Stimulated activated CD4-positive, alpha-beta T cell treated with anti-CD3 and anti-CD28 coated beads, Interleukin-12 subunit alpha, Interleukin-12 subunit beta, amount 100 ng/mL, for 48 hours (primary cell): ENCODE measurements around the gene PSRC1.
A peak's percentile ranks its signal among the peaks of the same experiment; 100 is the strongest.
"Not testable (repeated sequence)": the region's sequence is repeated elsewhere in the genome, so short reads cannot be mapped to it uniquely, and the experiment has no call there.

Experiments
- DNase-seq, 3 donors: peaks; one replicate each; pipeline ENCODE4 v3.0.0-alpha.2; 2020; ENCODE audit warnings: low read depth in 2 of 3, low spot score in 1 of 3

The PSRC1 gene

DNA sequence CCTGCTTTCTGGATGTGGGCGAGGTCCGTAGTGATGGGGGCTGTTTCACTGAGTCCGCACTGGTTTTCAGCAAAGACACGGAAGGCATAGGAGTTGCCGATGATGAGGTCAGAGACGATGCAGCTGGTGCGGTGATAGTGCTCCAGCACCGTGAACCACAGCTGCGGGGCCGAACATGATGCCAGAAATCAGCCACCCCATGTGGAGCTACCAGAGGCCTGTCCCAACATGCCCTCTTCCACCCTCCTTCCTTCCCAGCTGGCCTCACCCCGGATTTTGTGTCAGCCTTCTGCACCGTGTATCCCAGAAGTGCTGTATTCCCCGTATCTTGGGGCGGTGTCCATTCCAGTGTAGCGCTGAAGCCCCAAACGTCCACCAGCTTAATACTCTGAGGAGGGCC, 13.8 kb upstream of the PSRC1 start:
- DNase-seq = no peak

DNA sequence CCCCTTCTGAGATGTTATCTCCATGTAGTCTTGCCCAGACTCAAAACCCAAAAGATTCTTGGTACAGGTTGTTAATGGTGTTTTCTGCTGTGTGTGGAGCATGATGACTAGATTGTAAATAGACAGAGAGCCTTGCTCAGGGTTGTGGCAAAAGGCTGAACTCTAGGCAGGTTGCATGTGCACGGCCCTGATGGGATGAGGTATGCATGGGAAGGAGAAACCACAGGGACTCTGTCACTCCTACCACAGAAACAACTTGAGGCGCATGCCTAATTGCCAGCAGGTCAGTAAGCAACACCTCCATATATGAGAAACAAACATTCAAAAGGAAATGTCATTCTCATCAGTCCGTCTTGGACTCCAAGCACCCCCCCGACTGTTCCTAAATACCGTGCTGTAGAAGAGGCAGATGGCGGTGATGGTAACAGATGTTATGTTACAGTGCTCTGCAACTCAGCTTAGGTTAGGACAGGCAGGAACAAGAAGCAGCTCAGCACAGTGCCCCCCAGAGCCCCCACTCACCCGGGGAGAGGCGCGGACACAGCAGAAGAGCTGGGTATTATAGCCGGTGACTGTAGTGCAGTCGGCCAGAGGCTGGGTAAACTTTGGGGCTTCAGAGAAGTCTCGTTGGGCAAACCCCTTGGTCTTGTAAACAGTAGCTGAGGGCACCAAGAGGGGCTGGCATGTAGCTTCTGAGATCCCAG, 12.9 kb upstream of the PSRC1 start:
- no peak for DNase-seq

DNA sequence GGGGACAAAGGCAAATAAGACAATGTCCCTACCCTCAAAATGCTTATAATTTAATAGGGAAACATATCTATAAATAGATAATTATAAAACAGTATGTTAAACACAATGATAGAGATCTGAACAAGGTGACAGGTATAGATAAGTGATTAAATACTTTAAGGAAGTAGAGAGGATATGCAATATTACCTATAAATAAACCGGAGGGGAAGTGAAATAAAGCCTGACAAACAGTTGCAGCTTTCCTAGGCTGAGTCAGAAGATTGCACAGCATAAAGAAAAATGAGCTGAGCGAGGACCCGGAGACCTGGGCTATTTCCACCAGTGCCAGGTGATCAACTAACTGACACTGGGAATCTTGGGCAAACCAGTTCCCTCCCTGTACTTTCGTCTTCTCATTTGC, 11.5 kb upstream of the PSRC1 start:
- no peak for DNase-seq

DNA sequence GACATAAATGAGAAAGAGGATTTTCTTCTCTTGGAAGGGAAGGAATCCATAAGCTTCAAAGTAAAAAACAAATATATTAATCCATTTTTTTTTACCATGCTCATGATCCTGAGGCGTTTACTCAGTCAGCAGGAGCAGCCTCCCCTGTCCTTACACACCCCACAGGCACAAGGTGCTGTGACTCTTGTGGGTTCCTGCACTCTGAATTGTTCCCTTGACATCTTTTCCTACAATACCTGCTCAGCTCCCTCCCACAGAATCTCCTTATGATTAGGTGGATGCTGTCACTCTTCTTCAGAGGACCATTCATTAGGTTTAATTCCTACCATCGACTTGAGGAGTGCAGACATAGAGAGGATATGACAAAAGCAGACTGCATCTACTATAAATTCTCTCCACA, 10.1 kb upstream of the PSRC1 start:
- DNase-seq = no peak

DNA sequence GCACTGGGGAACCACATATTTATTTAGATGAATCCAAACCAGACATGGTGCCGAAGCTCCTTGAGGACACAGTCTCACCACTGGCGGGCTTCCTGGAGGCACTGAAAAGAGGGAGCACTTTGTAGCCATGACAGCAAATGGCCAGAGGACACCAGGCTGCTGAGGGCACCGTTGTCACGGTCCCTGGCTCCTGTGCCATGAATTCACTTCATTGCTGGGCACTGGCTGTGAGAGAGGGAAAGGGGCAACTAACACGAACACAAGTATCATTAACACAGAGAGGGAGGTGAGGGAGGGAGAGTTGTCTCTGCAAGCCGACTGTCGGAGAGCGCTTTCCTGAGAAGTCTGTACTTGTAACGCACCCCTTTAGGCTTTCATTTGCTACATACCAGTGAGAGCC, 9.4 kb upstream of the PSRC1 start:
- DNase-seq = no peak

DNA sequence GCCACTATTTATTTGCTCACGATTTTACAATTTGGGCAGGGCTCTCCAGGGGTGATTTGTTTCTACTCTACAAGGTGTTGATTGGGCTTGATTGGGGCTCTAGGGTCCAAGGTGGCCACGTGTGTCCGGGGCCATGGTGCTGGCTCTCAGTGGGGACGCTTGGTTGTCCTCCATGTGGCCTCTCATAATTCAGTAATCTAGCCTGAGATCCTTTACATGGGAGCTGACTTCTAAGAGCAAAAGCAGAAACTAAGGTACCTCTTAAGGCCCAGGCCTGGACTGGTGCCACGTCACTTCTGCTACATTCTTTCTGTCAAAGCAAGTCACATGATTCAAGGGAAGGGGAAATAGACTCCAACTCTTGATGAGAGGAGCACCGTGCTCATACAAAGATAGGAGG, 8.1 kb upstream of the PSRC1 start:
- DNase-seq = no peak

DNA sequence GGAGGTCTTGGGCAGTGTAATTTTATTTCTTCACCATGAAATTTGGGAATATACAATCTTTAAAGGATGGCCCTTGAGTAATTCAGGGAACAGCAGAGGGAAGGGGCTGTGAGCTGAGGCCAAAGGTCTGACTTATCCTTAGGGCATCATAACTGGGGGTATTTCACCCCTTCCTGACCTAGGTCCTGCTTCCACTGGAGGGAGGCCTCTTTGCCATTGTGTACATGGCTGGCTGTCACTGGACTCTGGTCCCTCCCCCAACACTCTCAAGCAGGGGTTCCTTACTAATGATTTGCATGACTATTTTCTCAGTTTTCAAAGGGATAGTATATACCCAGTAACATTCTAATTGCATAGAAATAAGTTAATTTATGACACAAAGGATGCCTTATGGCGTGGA, 7.2 kb upstream of the PSRC1 start:
- DNase-seq = no peak

DNA sequence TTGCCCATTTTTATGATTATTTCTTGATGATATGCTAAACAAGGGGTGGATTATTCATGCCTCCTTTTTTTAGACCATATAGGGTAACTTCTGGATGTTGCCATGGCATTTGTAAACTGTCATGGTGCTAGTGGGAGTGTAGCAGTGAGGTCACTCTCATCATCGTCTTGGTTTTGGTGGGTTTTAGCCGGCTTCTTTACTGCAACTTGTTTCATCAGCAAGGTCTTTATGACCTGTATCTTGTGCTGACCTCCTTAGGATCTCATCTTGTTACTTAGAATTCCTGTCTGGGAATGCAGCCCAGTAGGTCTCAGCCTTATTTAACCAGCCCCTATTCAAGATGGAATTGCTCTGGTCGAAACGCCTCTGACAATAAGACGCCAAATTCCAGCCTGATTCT, 3.8 kb upstream of the PSRC1 start:
- not testable (repeated sequence) for DNase-seq

DNA sequence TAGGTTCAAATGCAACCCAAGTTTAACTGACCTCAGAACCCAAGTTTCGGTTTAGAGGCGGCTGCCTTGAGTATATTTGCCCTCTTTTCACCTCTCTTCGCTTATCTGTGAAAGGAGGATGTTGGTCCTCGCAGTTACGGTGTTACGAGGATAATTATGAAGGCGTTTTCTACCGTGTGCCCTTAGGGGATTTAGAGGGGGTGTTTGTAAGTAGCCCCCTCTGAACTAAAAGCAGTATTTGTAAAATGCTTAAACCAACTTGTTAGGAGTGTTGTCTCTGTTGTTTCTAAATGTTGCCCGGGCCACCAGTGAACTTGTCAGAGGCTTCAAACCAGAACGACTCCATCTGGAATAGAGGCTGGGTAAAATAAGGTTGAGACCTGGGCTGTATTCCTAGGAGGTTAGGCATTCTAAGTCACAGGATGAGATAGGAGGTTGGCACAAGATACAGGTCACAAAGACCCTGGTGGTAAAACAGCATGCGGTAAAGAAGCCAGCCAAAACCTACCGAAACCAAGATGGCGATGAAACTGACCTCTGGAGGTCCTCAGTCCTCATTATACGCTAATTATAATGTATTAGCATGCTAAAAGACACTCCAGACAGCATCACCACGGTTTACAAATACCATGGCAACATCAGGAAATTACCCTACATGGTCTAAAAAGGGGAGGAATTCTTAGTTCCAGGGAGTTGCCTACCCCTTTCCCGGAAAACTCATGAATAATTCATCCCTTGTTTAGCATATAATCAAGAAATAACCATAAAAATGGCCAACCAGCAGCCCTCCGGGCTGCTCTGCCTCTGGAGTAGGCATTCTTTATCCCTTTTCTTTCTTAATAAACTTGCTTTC, 1.0 kb upstream of the PSRC1 start:
- no peak for DNase-seq

DNA sequence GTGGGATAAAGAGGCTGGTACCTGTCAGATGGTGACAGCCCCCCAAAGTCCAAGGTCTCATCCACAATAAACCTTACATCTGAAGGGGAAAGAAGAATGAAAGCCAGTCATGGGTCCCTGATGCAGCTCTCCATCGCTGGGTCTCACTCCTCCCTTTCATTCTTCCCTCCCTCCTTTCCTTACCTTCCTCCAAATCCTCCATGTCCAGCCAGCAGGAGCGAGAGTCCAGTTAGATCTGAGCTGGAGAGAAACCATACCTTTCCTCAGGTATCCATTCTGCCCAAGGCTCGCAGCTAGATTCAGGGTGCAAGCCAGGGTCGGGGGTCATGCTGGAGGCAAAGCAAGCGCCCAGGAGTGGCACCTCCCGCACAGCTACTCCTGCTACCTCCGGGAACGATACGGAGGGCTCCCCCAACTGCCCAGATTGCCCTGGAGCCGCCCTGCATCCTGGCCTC, 421 bp downstream of the PSRC1 start:
- DNase-seq = no peak

DNA sequence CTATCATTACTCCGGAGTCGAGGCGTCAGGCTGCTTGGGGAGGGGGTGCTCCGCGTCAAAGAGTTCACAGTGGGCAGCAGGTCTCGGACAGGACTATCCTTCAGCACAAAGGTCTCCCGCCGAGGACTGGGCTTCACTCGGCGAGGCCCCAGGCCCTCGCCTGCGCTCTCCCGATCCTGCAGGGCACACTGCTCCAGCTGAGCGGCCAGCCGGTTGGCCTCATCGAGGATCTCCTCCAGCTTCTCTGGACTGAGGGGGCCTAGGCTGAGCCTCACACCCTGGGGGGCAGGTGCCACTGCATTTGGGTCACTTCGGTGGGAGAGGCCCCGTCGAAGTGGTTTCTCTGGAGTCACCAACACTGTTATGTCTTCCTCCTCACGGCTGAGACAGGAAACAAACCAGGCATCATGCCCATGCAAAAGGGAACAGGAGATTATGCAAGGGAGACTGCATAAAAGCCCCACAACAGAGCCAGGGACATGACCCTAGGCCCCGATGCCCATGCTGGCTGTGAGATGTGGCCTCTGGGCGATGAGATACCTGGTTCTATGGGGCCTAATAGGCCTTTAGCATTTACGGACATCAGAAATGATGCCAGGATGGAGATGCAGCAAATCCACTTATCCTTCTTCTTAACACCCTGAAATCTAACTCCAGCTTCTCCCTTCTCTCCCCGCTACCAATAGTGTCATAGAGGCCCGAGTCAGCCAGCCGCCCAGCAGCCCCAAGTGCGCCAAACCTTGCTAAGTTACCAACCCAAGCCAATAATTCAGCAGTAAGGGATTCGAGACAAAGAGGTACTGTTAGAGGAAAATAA, 1.1 kb downstream of the PSRC1 start:
- DNase-seq = no peak

DNA sequence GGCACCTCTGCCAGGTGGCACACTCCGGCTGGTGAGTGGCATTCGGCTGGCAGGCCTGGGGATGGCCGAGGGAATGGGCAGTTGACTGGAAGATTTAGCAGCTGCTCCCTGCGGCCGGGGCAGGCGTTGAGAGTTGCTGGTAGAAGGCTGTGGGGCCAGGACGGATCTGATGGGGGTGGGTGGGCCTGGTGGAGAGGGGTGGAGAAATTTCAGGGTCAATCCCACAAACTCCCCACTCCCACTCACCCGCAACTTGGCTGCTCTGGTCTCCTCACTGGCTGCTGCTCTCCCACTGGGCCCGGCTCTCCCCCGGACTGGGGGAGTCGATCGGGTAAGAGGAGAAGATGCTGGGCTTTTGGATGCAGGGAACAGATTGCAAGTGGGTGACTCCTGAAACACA, 2.1 kb downstream of the PSRC1 start:
- DNase-seq = no peak

DNA sequence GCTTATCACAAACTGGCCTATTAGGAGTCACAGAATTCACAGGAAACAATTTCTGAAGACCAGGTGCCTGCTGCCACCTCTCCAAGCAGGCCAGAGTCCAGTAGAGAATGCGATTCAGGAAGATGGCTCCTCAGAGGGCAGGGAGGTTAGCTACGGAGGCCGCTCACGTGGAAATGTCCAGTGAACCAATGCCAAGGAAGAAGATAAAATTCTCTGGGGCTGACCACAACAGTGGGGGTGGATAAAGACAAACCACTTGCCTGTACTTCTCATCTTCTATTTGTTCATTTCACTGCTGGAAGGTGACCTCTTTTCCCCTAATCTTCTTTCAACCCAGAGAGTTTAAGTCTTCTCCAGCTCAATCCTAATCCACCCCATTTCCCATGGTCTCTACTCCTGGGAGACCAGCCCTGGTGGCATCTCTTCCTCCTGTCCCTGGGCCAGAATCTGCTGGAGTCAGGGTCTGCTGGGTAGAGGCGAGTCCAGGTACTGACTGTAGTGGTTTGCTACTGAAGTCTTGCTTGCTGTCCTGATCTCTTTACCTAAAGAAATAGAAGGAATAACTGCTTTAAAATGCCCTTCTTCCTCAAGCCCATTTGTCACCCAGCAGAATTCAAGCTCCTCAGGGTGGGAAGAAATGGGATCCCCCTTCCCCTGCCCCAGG, 3.2 kb downstream of the PSRC1 start:
- DNase-seq = no peak

DNA sequence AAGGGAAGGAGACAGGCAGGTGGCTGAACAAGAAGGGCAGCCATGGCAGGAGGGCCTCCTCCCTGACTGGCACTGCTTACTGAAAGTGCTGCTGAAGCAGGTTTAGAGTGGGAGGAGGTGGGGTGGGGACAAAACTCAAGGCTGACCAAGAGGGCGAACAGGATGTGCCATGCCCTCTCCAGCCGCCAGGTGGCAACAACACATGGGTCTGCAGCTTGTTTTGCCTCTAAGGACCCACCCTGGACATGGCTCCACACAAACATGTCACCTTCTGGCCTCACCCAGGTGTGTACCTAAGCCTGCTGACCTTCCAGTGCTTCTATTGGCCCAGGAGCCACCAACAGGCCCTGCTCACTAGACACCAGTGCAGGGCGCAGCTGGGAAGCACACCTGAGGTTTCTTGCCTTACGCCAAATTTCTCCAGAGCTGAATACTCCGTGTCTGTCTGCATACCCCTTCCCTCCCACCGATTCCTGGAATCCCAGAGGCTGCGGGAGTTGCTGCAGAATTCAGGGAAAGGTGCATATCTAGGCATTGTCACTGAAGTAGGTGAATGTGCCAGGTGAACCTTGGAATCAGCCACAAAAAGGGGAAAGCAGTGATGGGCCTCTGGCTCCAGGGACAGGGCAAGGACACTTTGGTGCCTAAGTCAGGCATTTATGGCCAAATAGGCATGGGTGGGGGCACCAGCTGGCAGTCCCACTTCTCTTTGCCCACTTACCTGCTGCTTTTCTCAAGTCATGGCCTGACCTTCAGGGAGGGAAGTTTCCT, 5.3 kb downstream of the PSRC1 start:
- DNase-seq = peak; percentile 39 to 69 (median 58)

DNA sequence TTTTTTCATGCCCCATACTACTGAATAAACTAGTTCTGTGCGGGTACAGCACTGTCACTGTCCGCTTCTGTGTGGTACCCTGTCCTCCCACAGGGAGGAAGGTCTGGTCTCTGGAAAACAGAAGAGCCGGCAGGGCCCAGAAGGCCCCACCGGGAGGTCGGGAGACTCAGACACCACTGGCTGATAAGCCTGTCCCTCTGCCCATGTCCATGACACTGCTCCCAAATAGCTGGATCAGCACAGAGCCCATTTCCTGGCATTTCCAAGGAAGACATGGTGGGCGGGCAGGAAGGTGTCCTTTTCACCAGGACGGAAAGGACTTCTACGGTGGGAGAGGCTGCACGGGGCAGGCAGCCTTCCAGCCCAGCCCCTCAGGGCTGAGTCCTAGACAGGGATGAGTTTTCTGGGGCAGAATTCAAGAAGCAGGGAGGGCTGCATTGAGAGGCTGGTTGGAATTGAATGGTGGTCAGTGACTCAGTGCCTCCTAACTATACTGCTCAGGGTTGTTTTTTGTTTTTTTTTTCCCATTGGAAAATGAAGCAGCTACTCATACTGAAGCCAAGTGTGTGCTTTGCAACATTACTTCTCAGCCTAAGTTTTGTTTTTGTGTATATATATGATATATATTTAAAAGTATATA, 7.1 kb downstream of the PSRC1 start:
- no peak for DNase-seq

DNA sequence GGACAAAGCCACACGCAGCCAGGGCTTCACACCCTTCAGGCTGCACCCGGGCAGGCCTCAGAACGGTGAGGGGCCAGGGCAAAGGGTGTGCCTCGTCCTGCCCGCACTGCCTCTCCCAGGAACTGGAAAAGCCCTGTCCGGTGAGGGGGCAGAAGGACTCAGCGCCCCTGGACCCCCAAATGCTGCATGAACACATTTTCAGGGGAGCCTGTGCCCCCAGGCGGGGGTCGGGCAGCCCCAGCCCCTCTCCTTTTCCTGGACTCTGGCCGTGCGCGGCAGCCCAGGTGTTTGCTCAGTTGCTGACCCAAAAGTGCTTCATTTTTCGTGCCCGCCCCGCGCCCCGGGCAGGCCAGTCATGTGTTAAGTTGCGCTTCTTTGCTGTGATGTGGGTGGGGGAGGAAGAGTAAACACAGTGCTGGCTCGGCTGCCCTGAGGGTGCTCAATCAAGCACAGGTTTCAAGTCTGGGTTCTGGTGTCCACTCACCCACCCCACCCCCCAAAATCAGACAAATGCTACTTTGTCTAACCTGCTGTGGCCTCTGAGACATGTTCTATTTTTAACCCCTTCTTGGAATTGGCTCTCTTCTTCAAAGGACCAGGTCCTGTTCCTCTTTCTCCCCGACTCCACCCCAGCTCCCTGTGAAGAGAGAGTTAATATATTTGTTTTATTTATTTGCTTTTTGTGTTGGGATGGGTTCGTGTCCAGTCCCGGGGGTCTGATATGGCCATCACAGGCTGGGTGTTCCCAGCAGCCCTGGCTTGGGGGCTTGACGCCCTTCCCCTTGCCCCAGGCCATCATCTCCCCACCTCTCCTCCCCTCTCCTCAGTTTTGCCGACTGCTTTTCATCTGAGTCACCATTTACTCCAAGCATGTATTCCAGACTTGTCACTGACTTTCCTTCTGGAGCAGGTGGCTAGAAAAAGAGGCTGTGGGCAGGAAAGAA, 8.1 kb downstream of the PSRC1 start:
- DNase-seq = no peak

DNA sequence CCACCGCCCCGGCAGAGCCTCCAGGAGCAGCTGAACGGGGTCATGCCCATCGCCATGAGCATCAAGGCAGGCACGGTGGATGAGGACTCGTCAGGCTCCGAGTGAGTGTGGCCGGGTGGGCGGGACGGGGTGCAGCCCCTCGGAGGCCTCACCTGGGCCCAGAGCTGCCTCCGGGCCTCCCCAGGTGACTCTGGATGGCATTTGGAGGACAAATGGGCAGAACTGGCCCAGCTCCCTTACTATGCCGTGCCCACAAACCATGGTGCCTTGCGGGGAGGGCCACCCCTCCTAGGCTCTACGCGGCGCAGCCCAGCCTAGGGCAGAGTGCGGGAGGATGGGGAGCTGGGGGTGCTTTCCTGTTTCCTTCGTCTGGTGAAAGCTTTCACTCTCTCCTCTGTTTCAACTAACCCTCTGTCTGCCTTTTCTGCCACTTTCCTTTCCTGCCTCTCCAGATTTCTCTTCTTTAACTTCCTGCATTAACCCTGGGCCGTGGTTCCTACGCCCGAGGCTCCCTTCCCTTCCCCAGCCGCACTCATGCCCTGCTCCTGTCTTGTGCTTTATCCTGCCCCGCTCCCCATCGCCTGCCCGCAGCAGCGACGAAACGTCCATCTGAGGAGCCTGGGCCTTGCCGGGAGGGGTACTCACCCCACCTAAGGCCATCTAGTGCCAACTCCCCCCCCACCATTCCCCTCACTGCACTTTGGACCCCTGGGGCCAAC, 9.2 kb downstream of the PSRC1 start:
- no peak for DNase-seq

DNA sequence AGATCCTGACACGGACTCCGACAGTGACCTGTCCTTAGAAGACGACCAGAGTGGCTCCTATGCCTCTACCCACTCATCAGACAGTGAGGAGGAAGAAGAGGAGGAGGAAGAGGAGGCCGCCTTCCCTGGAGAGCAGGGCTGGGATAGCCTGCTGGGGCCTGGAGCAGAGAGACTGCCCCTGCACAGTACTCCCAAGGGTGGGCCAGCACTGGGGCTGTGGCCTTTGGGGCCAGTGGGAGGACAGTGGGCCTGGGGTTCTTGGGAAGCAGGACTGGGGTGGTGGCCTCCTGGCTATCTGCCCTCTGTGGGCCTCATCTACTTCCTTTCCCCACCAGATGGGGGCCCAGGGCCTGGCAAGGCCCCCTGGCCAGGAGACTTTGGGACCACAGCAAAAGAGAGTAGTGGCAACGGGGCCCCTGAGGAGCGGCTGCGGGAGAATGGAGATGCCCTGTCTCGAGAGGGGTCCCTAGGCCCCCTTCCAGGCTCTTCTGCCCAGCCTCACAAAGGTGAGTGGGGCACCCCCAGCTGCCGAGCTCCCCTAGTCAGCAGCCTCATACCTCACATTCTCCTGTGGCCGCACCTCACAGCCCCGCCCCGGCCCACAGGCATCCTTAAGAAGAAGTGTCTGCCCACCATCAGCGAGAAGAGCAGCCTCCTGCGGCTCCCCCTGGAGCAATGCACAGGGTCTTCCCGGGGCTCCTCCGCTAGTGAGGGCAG, 10.0 kb downstream of the PSRC1 start:
- no peak for DNase-seq
